ENCODE measurements around the gene RRBP1.

The RRBP1 gene

GRCh38 chr20:17668432-17668831 lies 13.6 kb downstream of the RRBP1 start:
- TF ChIP-seq REST (IDR thresholded peaks at IDR 0.05; ENCODE audit: insufficient read depth in 1 of 2, low read depth in 2 of 2, low read length in 2 of 2) = no peak
- no peak for TF ChIP-seq POLR2AphosphoS5 (IDR thresholded peaks at IDR 0.05; ENCODE audit: low read depth, low read length)

- no peak for TF ChIP-seq POLR2AphosphoS5 (IDR thresholded peaks at IDR 0.05; ENCODE audit: low read depth, low read length)
- TF ChIP-seq TAF1 (IDR thresholded peaks at IDR 0.05; ENCODE audit: borderline replicate concordance, insufficient read depth, low read length) = no peak
- TF ChIP-seq FOXP2 (optimal IDR thresholded peaks at IDR 0.05; ENCODE audit: borderline replicate concordance, extremely low read depth, extremely low read length, insufficient read depth) = no peak
- no peak for TF ChIP-seq REST (IDR thresholded peaks at IDR 0.05; ENCODE audit: insufficient read depth in 1 of 2, low read depth in 2 of 2, low read length in 2 of 2)
- no peak for TF ChIP-seq SIN3A (IDR thresholded peaks at IDR 0.05; ENCODE audit: borderline replicate concordance, insufficient read depth, low read length)
Measured at GRCh38 chr20:17667445-17667844, 14.6 kb downstream of the RRBP1 start.

- TF ChIP-seq SIN3A (IDR thresholded peaks at IDR 0.05; ENCODE audit: borderline replicate concordance, insufficient read depth, low read length) (no peak), POLR2AphosphoS5 (IDR thresholded peaks at IDR 0.05; ENCODE audit: low read depth, low read length) (no peak), REST (IDR thresholded peaks at IDR 0.05; ENCODE audit: insufficient read depth in 1 of 2, low read depth in 2 of 2, low read length in 2 of 2) (no peak), FOXP2 (optimal IDR thresholded peaks at IDR 0.05; ENCODE audit: borderline replicate concordance, extremely low read depth, extremely low read length, insufficient read depth) (no peak), TAF1 (IDR thresholded peaks at IDR 0.05; ENCODE audit: borderline replicate concordance, insufficient read depth, low read length) (no peak)
Measured at GRCh38 chr20:17666481-17666880, 15.6 kb downstream of the RRBP1 start.

- TF ChIP-seq FOXP2 (optimal IDR thresholded peaks at IDR 0.05; ENCODE audit: borderline replicate concordance, extremely low read depth, extremely low read length, insufficient read depth) = no peak
- no peak for TF ChIP-seq POLR2AphosphoS5 (IDR thresholded peaks at IDR 0.05; ENCODE audit: low read depth, low read length)
- no peak for TF ChIP-seq TAF1 (IDR thresholded peaks at IDR 0.05; ENCODE audit: borderline replicate concordance, insufficient read depth, low read length)
- no peak for TF ChIP-seq REST (IDR thresholded peaks at IDR 0.05; ENCODE audit: insufficient read depth in 1 of 2, low read depth in 2 of 2, low read length in 2 of 2)
- no peak for TF ChIP-seq SIN3A (IDR thresholded peaks at IDR 0.05; ENCODE audit: borderline replicate concordance, insufficient read depth, low read length)
Measured at GRCh38 chr20:17665756-17666155, 16.3 kb downstream of the RRBP1 start.

- TF ChIP-seq TAF1 (IDR thresholded peaks at IDR 0.05; ENCODE audit: borderline replicate concordance, insufficient read depth, low read length) (no peak), POLR2AphosphoS5 (IDR thresholded peaks at IDR 0.05; ENCODE audit: low read depth, low read length) (no peak)
Measured at GRCh38 chr20:17664025-17664633, 17.9 kb downstream of the RRBP1 start.
